H1 (cell line): ENCODE results near the gene CCNL2. TPM values are rescaled to one million over a fixed set of nuclear protein-coding genes. Genes with fewer than 3 reads are reported as not detected.

Source experiments
- FOSL1 ChIP-seq: IDR thresholded peaks from 2 replicates; pipeline ENCODE4 v1.6.1; 2011; ENCODE audit warnings: mild to moderate bottlenecking, low read depth, low read length, moderate library complexity; ENCODE audit not compliant: insufficient read depth
- KDM1A ChIP-seq: fragments of 200-600, 300-600 bp; sonication (generic); IDR thresholded peaks from 2 replicates; pipeline ENCODE4 v1.7.1; 2016; ENCODE audit warnings: mild to moderate bottlenecking, low read length, borderline replicate concordance
- RNF2 ChIP-seq: fragments of 200-900, 300-1000 bp; sonication (generic); IDR thresholded peaks from 2 replicates; pipeline ENCODE4 v1.7.1; 2016; ENCODE audit warnings: borderline replicate concordance, low read depth, mild to moderate bottlenecking, antibody characterized with exemption, low read length; ENCODE audit not compliant: poor library complexity, severe bottlenecking; ENCODE audit errors: missing control alignments
- TAF1 ChIP-seq: IDR thresholded peaks from 2 replicates; pipeline ENCODE4 v1.6.1; 2011; ENCODE audit warnings: mild to moderate bottlenecking, low read depth, low read length
- TAF7 ChIP-seq: optimal IDR thresholded peaks from 2 replicates; pipeline ENCODE3; 2011; ENCODE audit warnings: low read depth, mild to moderate bottlenecking, inconsistent platforms, low read length, moderate library complexity, borderline replicate concordance
- ZNF274 ChIP-seq: IDR thresholded peaks from 2 replicates; pipeline ENCODE4 v1.7.0; 2012; ENCODE audit warnings: low read length, borderline replicate concordance; ENCODE audit errors: extremely low read depth
- polyA plus RNA-seq, 7 experiments: library from polyadenylated mRNA; depleted of rRNA in 3 of 7; stranded (reverse) in 5 of 7; unstranded in 2 of 7; fragments of >200 nt in 5 of 7; fragments of 200-250 nt in 2 of 7; gene quantifications; 1 replicate in 5 of 7; 2 replicates in 1 of 7; 4 replicates in 1 of 7; pipeline versions ENCODE4 v1.2.1 to v1.2.3, GENCODE V29; 2011 to 2013; ENCODE audit warnings: missing spikeins in 2 of 7, mixed read lengths in 2 of 7
- total RNA-seq: library from RNA; stranded (reverse); fragmentation: NEBNext Ultra II Directional; extraction: Animal tissue kit (Norgen Biotek cat#: 25700); gene quantifications from 2 replicates; pipeline ENCODE4 v1.2.1, GENCODE V29; 2021
- TF ChIP-seq, protein P1 (sequence below): IDR thresholded peaks from 2 replicates; pipeline ENCODE4 v1.6.1; 2011; ENCODE audit warnings: low read length, improper control_type of control experiment

Gene CCNL2
- total and polyA plus RNA-seq, 2 of the 8 experiments (the other 6 are each of a cell fraction or from before 2014, with no cell fraction given) = 79.8 to 120 TPM

DNA sequence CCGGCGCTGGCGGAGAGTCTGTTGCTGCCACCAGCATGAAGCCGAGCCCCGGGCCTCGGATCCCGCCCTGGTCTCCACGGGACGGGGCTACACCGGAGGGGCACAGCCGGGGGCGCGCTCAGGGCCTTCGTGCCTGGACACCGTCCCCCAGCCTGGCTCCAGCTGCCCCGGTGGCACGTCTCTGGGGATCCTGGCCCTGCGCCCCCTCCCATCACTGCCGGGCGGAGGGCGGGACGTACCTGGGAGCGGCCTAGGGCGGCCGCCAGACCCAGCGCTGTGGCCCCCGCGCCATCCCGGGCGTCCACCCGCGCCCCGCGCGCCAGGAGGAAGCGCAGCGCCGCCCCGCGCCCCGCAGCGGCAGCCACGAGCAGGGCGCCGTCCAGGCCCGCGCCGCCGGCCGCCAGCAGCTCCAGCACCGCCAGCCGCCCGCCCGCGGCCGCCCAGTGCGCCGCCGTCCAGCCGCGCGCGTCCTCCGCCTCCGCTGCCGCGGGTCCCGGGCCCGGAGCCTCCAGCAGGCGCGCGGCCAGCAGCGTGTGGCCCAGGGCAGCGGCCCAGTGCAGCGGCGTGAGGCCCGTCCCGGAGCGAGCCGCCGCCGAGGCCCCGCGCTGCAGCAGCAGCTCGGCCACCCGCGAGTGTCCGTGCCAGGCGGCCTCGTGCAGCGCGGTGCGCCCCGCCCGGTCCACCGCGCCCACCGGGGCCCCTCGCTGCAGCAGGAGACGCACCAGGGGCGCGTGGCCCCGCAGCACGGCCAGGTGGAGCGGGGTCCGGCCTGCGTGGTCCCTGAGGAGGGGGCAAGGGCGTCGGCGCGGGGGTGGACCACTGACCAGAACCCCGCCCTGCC, 20.9 kb upstream of the CCNL2 start (continued):
- TF ChIP-seq, protein P1, sequence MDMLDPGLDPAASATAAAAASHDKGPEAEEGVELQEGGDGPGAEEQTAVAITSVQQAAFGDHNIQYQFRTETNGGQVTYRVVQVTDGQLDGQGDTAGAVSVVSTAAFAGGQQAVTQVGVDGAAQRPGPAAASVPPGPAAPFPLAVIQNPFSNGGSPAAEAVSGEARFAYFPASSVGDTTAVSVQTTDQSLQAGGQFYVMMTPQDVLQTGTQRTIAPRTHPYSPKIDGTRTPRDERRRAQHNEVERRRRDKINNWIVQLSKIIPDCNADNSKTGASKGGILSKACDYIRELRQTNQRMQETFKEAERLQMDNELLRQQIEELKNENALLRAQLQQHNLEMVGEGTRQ = no peak
- TF ChIP-seq FOSL1 (no peak), ZNF274 (no peak), TAF7 (no peak), KDM1A (no peak), RNF2 (peak; percentile 26), TAF1 (0 out of 2 replicates have a peak, but pooled peaks have one; percentile 31)
